Spleen (tissue), 11 donors: ENCODE data around the gene ARMC5. TPM values are rescaled to one million over a fixed set of nuclear protein-coding genes. Genes with fewer than 3 reads are reported as not detected.
"Not testable (repeated sequence)": the region's sequence is repeated elsewhere in the genome, so short reads cannot be mapped to it uniquely, and the experiment has no call there.

Experiments
- DNase-seq: peaks from one replicate; pipeline ENCODE4 v3.0.0-alpha.2; 2020
- H3K27ac ChIP-seq, 8 donors: fragments of 200-600 bp; sonication (generic) in 7 of 8; 1 replicate in 4 of 8; 2 replicates in 4 of 8; pipeline versions ENCODE4 v1.5.0 to v1.8.0; 2016 to 2021; ENCODE audit warnings: inconsistent platforms in 4 of 8, mild to moderate bottlenecking in 4 of 8, moderate library complexity in 1 of 8
- H3K27me3 ChIP-seq, 7 donors: fragments of 200-600 bp; sonication (generic) in 6 of 7; replicated peaks in 1 of 7; 1 replicate in 4 of 7; 2 replicates in 3 of 7; pipeline versions ENCODE4 v1.5.0 to v1.8.0; 2016 to 2021; ENCODE audit warnings: inconsistent platforms in 3 of 7, mild to moderate bottlenecking in 1 of 7
- H3K36me3 ChIP-seq, 6 donors: fragments of 200-600 bp; sonication (generic) in 5 of 6; 1 replicate in 4 of 6; 2 replicates in 2 of 6; pipeline versions ENCODE4 v1.5.0 to v1.8.0; 2016 to 2021; ENCODE audit warnings: inconsistent platforms in 2 of 6
- H3K4me1 ChIP-seq, 6 donors: fragments of 200-600 bp; sonication (generic) in 5 of 6; 1 replicate in 3 of 6; 2 replicates in 3 of 6; pipeline versions ENCODE4 v1.5.0 to v1.8.0; 2016 to 2021; ENCODE audit warnings: inconsistent platforms in 3 of 6
- H3K4me3 ChIP-seq, 8 donors: fragments of 200-600 bp; sonication (generic) in 7 of 8; 1 replicate in 4 of 8; 2 replicates in 4 of 8; pipeline versions ENCODE4 v1.5.0 to v1.8.0; 2016 to 2021; ENCODE audit warnings: inconsistent platforms in 4 of 8, mild to moderate bottlenecking in 4 of 8, moderate library complexity in 2 of 8
- H3K9me3 ChIP-seq, 8 donors: fragments of 200-600 bp; sonication (generic) in 7 of 8; 1 replicate in 4 of 8; 2 replicates in 4 of 8; pipeline versions ENCODE4 v1.5.0 to v1.8.0; 2016 to 2021; ENCODE audit warnings: inconsistent platforms in 4 of 8
- CTCF ChIP-seq, 11 experiments: fragments of 200-600 bp in 7 of 11; fragments of 450-650 bp in 4 of 11; sonication (generic) in 4 of 11; IDR thresholded peaks in 8 of 11; conservative IDR thresholded peaks in 3 of 11; 1 replicate in 7 of 11; 2 replicates in 4 of 11; pipeline versions ENCODE4 v1.4.0 to v1.8.0; 2016 to 2021; ENCODE audit warnings: antibody characterized with exemption in 11 of 11, inconsistent platforms in 4 of 11, mild to moderate bottlenecking in 1 of 11
- POLR2A ChIP-seq, 3 donors: fragments of 450-650 bp; IDR thresholded peaks; one replicate each; pipeline ENCODE4 v1.5.1; 2017; ENCODE audit warnings: antibody characterized with exemption in 3 of 3, mild to moderate bottlenecking in 1 of 3
- POLR2AphosphoS5 ChIP-seq, 3 donors: sonication (generic); formaldehyde crosslinking; IDR thresholded peaks; one replicate each; pipeline ENCODE4 v1.5.1; 2017; ENCODE audit warnings: antibody characterized with exemption in 3 of 3
- WGBS, 5 donors: extraction: QIAGEN DNeasy Blood & Tissue Kit in 3 of 5; methylation state at CpG; one replicate each; pipeline versions ENCODE4 v1.1.5 to v1.1.7; 2013 to 2018; 5-methylcytosine and 5-hydroxymethylcytosine counted together
- intact Hi-C: fragments of 100-400 bp; cut with DNase I; formaldehyde crosslinking; loops from one replicate; pipeline ENCODE4 v1.15.0; 2023; ENCODE audit warnings: low total_unique reads
- polyA plus RNA-seq, 3 donors: library from polyadenylated mRNA; stranded (reverse); fragments of 200-250 nt; gene quantifications; one replicate each; pipeline ENCODE4 v1.2.1, GENCODE V29; 2013
- total RNA-seq, 7 donors: library from RNA; depleted of rRNA in 3 of 7; stranded (reverse); fragments of >200 nt in 3 of 7; fragmentation: NEBNext Ultra II Directional in 4 of 7; extraction: Animal tissue kit (Norgen Biotek cat#: 25700) in 4 of 7; gene quantifications; one replicate each; pipeline versions ENCODE4 v1.1.0 to v1.2.1, GENCODE V29; 2016 to 2021
- donor health status: healthy with polysubstance abuse.
- donor health status: DM: no; HTN: no; CAD: no; lungs with moderate emphysema.
- donor health status: DM: no; HTN: no; CAD: no.
- donor health status: Bipolar disorder and iron deficiency.
- donor health status: healthy.
- donor health status: DM: no; HTN: no; CAD: no.
- donor health status: DM: yes; HTN: yes; CAD: no.

The ARMC5 gene
- total and polyA plus RNA-seq, 10 donors: 8.8 to 23.5 (median 11.8) TPM

GRCh38 chr16:31480851-31481536, 21.7 kb downstream of the ARMC5 start:
- Histone ChIP-seq H3K4me3 (no peak overlapping the region), H3K36me3 (peaks cover 0 to 23% (median 0%) of the 10 kb centered on the region in 6 donors), H3K4me1 (peaks cover 0 to 38% (median 28%) of the 10 kb centered on the region in 6 donors), H3K9me3 (no peaks in the 10 kb centered on the region), H3K27me3 (peaks cover 0 to 66% (median 0%) of the 10 kb centered on the region in 7 donors), H3K27ac (no peak overlapping the region)
- 20 to 38% (median 29%) methylated on average over 7 of the region's 7 CpGs for WGBS, 5 donors
- intact Hi-C loops: loop anchor here (10.0 kb wide), 1 partner anchor 234 kb away; a partner anchor contains a TSS
- DNase-seq: peak; percentile 69
- TF ChIP-seq CTCF (IDR thresholded peaks at IDR 0.05 in 8 of 11, conservative IDR thresholded peaks at IDR 0.05 in 3 of 11) (no peak), POLR2AphosphoS5 (IDR thresholded peaks at IDR 0.05) (peak in 2 of 3 donors; percentile 31 to 46)

- H3K27ac ChIP-seq: no peak within 1 kb of the TSS
Observed at GRCh38 chr16:31483081-31483480, 23.8 kb downstream of the ARMC5 start, which contains the start of gene SLC5A2. SLC5A2 (plus strand) TSS chr16:31483123; CDS start chr16:31483137, 14 bp downstream.

GRCh38 chr16:31484048-31484447, 24.7 kb downstream of the ARMC5 start:
- not testable (repeated sequence) for H3K27ac ChIP-seq, H3K36me3 ChIP-seq, H3K9me3 ChIP-seq, H3K4me3 ChIP-seq
- peak; percentile 44 for DNase-seq
- intact Hi-C loops: loop anchor here (10.0 kb wide), 1 partner anchor 231 kb away; a partner anchor contains a TSS
- Histone ChIP-seq H3K27me3 (peaks cover 0 to 77% (median 12%) of the 10 kb centered on the region in 7 donors), H3K4me1 (peaks cover 12 to 40% (median 28%) of the 10 kb centered on the region in 6 donors)
- WGBS, 5 donors: 85 to 98% (median 93%) methylated on average over 4 of the region's 4 CpGs

More at GRCh38 chr16:31483081-31483480, 23.8 kb downstream of the ARMC5 start, which contains the start of gene SLC5A2:
- intact Hi-C loops: loop anchor here (10.0 kb wide), 1 partner anchor 232 kb away; a partner anchor contains a TSS
- TF ChIP-seq CTCF (IDR thresholded peaks at IDR 0.05 in 8 of 11, conservative IDR thresholded peaks at IDR 0.05 in 3 of 11): no peak
- no peak for TF ChIP-seq POLR2AphosphoS5 (IDR thresholded peaks at IDR 0.05)
- TF ChIP-seq POLR2A (IDR thresholded peaks at IDR 0.05): no peak
- peaks cover 0 to 67% (median 9%) of the 10 kb centered on the region in 7 donors for H3K27me3 ChIP-seq
- H3K9me3 ChIP-seq: no peaks in the 10 kb centered on the region
- DNase-seq: no peak
- WGBS, 5 donors: 85 to 96% (median 90%) methylated on average over 4 of the region's 4 CpGs
- peaks cover 0 to 3% (median 0%) of the 10 kb centered on the region in 6 donors for H3K36me3 ChIP-seq
- H3K4me1 ChIP-seq: peaks cover 7 to 32% (median 22%) of the 10 kb centered on the region in 6 donors
- no peak within 1 kb of the TSS for H3K4me3 ChIP-seq

GRCh38 chr16:31484491-31485171, 25.3 kb downstream of the ARMC5 start:
- Histone ChIP-seq H3K27me3 (peaks cover 0 to 74% (median 12%) of the 10 kb centered on the region in 7 donors), H3K36me3 (no peaks in the 10 kb centered on the region), H3K4me1 (peaks cover 12 to 40% (median 28%) of the 10 kb centered on the region in 6 donors), H3K27ac (no peak overlapping the region), H3K9me3 (no peaks in the 10 kb centered on the region), H3K4me3 (no peak overlapping the region)
- no peak for TF ChIP-seq CTCF (IDR thresholded peaks at IDR 0.05 in 8 of 11, conservative IDR thresholded peaks at IDR 0.05 in 3 of 11)
- intact Hi-C loops: loop anchor here (10.0 kb wide), 1 partner anchor 230 kb away; a partner anchor contains a TSS
- DNase-seq: peak; percentile 72
- WGBS, 5 donors: 57 to 68% (median 61%) methylated on average over 13 to 14 of the region's 14 CpGs
